Measurements from ENCODE around the gene RCL1. TPM values are rescaled to one million over a fixed set of nuclear protein-coding genes. Genes with fewer than 3 reads are reported as not detected.

RCL1 gene
- total and polyA plus RNA-seq, 7 donors: 8.9 to 29.5 (median 16.0) TPM

- peaks cover 9% of the 10 kb centered on the region for H3K9me3 ChIP-seq
- peaks cover 35% of the 10 kb centered on the region for H3K4me1 ChIP-seq
- DNase-seq (peak in 1 of 2 donors; percentile 66), ATAC-seq (peak; percentile 43 to 81 (median 60))
- no peaks in the 10 kb centered on the region for H3K36me3 ChIP-seq (ENCODE audit: insufficient read depth in 1 of 2, low read depth in 1 of 2)
- H3K4me3 ChIP-seq: peak overlapping the region; percentile 53
- intact Hi-C loops (cut with DNase I): loop anchor here in 1 of 2 donors (10.0 kb wide), 1 partner anchor 1289 kb away; no protein-coding TSS in a partner anchor
- WGBS, 3 donors: 49 to 83% (median 60%) methylated on average over 27 of the region's 27 CpGs
- TF ChIP-seq CTCF (IDR thresholded peaks at IDR 0.05): no peak
- no peaks in the 10 kb centered on the region for H3K27me3 ChIP-seq (ENCODE audit: insufficient read depth in 3 of 3, low read length in 2 of 3)
- H3K27ac ChIP-seq: peak overlapping the region; percentile 88
These were observed 11.2 kb downstream of the RCL1 start for GRCh38 chr9:4803670-4804530.

GRCh38 chr9:4804531-4805016 is 11.8 kb downstream of the RCL1 start:
- peaks cover 31% of the 10 kb centered on the region for H3K4me1 ChIP-seq
- TF ChIP-seq CTCF (IDR thresholded peaks at IDR 0.05): no peak
- peaks cover 9% of the 10 kb centered on the region for H3K9me3 ChIP-seq
- H3K36me3 ChIP-seq (ENCODE audit: insufficient read depth in 1 of 2, low read depth in 1 of 2): no peaks in the 10 kb centered on the region
- peak overlapping the region; percentile 53 for H3K4me3 ChIP-seq
- H3K27me3 ChIP-seq (ENCODE audit: insufficient read depth in 3 of 3, low read length in 2 of 3): no peaks in the 10 kb centered on the region
- intact Hi-C loops (cut with DNase I): loop anchor here in 1 of 2 donors (10.0 kb wide), 1 partner anchor 1290 kb away; no protein-coding TSS in a partner anchor
- H3K27ac ChIP-seq: peak overlapping the region; percentile 88
- ATAC-seq (peak; percentile 83 to 87 (median 84)), DNase-seq (peak; percentile 31 to 75)
- WGBS, 3 donors: 67 to 94% (median 81%) methylated on average over 28 of the region's 28 CpGs

- Histone ChIP-seq H3K9me3 (peaks cover 9% of the 10 kb centered on the region), H3K4me1 (peaks cover 31% of the 10 kb centered on the region), H3K36me3 (ENCODE audit: insufficient read depth in 1 of 2, low read depth in 1 of 2) (no peaks in the 10 kb centered on the region), H3K4me3 (peak overlapping the region; percentile 53), H3K27me3 (ENCODE audit: insufficient read depth in 3 of 3, low read length in 2 of 3) (no peaks in the 10 kb centered on the region), H3K27ac (peak overlapping the region; percentile 88)
- no peak for TF ChIP-seq CTCF (IDR thresholded peaks at IDR 0.05)
- DNase-seq (peak; percentile 62 to 86), ATAC-seq (peak; percentile 75 to 93 (median 88))
- intact Hi-C loops (cut with DNase I): loop anchor here in 1 of 2 donors (10.0 kb wide), 1 partner anchor 1291 kb away; no protein-coding TSS in a partner anchor
- 51 to 93% (median 61%) methylated on average over 3 of the region's 3 CpGs for WGBS, 3 donors
These were observed 12.6 kb downstream of the RCL1 start for GRCh38 chr9:4805191-4805918.

DNA sequence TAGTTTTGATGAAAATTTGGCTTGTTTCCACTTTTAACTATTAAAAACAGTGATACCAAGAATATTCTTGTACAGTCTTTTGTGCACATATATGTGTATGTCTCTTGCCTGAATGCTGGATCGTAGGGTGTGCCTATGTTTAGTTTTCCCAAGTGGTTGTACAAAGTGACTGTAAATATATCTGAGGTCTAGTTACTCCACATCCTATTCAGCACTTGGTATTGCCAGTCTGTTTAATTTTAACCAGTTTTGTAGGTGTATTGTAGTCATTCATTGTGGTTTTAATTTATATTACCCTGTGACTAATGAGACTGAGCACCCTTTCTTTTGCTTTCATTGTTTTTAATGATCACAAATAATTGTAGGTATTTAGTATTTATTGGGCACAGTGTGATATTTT is 17.8 kb downstream of the RCL1 start:
- ATAC-seq: no peak
- 39 to 81% (median 41%) methylated on average over 1 of the region's 1 CpG for WGBS, 3 donors

More for the DNA sequence above, 17.8 kb downstream of the RCL1 start:
- intact Hi-C loops (cut with DNase I): no loop called here
- Histone ChIP-seq H3K4me3 (no peak overlapping the region), H3K27ac (no peak overlapping the region), H3K4me1 (peaks cover 20% of the 10 kb centered on the region), H3K9me3 (peaks cover 9% of the 10 kb centered on the region), H3K36me3 (ENCODE audit: insufficient read depth in 1 of 2, low read depth in 1 of 2) (no peaks in the 10 kb centered on the region), H3K27me3 (ENCODE audit: insufficient read depth in 3 of 3, low read length in 2 of 3) (no peaks in the 10 kb centered on the region)
- no peak for TF ChIP-seq CTCF (IDR thresholded peaks at IDR 0.05)
- DNase-seq: no peak

All from psoas muscle (tissue), 8 donors.